Cerebellar nuclear complex (tissue), 1 donor: Measurements from ENCODE around the gene LONRF2.
"Not testable (repeated sequence)": the region's sequence is repeated elsewhere in the genome, so short reads cannot be mapped to it uniquely, and the experiment has no call there.

ENCODE experiments used
- DNase-seq, 2 experiments: peaks; one replicate each; lab custom pipeline; 2025; lab: John Stamatoyannopoulos, UW

LONRF2 gene

DNA sequence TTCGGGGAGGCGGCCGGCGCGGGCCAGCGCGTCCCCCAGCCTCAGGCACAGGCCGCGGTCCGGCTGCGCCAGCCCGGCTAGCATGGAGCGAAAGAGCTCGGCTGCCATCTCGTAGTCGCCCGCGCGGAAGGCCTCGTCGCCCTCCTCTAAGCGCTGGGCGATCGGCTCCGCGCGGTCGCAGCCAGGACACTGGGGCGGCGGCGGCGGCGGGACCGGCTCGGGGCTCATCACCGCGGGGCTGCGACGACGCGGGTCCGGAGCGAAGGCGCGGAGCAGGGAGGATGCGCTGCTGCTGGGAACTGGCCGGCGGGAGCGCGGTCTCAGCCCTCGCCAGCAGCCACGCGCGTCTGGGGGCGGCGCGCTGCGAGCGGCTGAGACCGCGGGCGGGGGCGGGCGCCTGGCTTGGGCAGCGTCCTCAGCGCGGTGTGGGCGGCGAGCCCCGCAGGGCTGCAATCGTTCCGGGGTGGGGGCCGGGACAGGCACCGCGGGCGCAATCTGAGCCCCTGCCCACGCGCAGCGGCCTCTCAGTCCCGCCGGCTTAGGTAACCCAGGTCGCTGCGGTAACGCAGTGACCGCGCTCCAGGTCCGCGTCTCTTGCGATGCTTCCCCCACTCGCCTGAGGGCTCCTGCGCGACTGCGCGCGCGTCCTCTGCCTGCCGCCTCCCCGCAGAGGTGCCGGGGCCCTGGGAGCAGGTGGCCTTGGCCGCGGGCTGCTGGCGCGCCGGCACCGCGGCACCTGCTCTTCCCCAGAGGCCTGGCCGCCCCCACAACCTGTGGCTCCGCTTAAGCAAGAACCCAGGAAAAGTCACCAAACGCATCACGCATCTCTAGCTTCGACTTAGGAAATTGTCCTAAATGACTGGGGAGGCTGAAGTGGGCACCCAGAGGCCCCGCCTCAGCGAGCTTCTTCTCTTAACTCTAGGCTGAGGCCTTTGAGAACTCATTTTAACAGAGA lies at the start of gene LONRF2:
Gene LONRF2 (minus strand): TSS at position 636 of the 955 bp plus-strand sequence. CDS start 408 bp downstream, at position 228.
- DNase-seq, result no peak

DNA sequence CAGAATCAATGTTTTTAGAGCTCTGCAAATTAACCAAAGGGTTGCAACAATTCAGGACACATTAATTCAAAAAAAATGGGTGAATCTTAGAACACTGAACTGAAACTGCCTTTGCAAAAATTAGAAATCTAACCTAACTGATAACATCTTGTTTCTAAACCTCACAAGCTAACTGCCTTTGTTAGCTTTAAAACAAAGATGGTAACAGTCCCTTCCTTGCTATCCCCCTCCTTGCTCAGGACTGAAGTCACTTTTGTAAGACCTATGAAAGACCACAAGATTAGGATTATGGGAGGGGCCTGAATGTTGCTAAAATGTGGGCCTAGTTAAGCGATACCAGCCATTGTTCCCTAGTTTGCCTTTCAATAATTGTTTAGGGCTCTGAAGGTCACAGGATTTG lies 44.9 kb upstream of the LONRF2 start:
- DNase-seq, result no peak

DNA sequence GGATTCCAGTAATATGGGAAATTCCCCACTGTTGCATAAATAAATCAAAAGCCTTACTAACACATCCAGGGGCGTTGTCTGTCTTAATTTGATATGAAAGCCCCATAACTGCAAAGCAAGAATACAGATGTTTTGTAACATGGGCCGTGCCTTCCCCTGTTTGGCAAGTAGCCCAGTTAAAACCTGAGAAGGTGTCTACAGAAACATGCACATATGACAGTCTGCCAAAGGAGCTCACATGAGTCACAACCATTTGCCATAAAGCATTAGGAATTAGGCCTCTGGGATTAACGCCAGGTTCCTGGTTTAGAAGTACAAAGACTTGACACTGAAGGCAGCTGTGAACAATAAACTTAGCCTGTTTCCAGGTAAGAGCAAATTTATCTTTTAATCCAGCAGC lies 43.1 kb upstream of the LONRF2 start:
- DNase-seq, result no peak

DNA sequence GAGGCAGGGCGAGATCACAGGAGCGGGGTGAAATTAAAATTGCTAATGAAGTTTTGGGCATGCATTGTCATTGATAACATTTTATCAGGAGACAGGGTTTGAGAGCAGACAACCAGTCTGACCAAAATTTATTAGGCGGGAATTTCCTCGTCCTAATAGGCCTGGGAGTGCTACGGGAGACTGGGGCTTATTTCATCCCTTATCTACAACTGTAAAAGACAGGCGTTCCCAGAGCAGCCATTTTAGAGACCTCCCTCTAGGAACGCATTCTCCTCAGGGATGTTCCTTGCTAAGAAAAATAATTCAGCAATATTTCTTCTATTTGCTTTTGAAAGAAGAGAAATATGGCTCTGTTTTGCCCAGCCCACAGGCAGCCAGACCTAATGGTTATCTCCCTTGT lies 40.0 kb upstream of the LONRF2 start:
- DNase-seq, result not testable (repeated sequence)

DNA sequence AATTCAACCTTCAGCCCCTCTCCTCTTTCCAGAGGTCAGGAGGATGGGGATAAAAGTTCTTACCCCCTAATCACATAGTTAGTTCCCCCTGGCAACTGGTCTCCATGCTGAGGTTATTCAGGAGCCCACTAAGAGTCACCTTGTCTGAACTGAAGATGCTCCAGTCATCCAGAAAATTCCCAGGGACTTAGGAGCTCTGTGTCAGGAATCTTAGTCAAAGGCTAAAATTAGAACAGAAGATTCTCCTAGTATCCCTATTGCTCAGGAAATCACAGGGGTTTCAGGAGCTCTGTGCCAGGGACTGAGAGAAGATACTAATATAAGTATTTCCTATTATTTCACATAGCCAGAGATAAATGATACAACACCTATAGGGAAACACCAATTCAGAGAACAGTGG lies 37.3 kb upstream of the LONRF2 start:
- no peak for DNase-seq

DNA sequence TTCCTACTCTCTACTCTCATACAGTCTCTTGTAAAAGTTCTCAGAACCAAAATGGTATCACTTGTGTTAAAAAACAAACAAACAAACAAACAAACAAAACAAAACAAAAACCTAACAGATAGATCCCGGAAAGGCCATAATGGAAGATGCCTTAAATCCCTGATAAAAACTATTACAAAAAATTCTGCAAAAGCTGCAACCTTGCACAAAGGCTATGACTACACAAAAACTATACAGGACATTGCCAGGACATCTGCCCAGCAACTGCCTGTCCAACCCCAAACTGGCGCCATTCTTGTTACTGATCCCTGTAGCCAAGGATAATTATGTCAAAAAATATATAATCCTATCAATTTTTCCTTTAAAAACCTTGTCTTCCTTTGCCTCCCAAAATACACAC lies 36.3 kb upstream of the LONRF2 start:
- no peak for DNase-seq

DNA sequence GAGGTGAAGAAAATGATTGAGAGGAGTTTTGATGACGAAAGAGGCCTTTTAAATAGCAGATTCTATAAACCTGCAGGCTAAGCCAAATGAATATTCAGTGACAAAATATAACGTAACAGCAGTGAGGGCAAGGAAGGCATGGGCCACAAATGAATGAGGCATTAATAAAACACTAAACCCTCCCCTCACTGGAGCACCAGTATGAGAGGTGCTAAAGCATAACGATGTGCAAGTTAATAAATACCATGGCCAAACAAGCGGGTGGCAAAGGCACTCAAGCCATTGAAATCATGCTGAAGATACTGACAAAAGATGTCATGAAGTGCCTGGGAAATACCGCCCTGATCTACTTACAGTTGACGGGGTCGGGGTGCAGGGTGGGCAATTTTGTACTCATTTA lies 30.2 kb upstream of the LONRF2 start:
- no peak for DNase-seq

DNA sequence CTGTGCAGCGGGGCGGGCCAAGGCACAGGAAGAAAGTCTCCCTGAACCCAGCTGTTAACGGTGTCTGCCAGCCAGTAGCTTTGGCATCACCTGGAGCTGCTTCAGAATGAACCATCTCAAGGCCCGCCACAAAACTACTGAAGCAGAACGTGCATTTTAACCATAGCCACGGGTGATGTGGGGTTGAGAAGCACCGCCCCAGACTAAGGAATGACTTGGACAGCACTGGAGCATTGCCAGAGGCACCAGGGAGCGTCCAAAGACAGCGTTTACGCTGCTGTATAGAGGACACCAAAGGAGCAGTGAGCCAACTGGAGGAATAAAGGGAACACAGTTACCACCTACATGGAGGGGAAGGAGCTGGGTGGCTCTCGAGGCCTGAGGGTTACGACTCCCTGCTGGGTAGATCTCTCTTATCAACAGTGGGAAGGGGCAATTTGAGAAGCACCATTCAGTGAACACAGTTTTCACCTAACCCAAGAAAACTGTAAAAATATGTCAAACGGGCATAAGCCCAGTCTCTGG lies 28.4 kb upstream of the LONRF2 start:
- DNase-seq, result no peak

DNA sequence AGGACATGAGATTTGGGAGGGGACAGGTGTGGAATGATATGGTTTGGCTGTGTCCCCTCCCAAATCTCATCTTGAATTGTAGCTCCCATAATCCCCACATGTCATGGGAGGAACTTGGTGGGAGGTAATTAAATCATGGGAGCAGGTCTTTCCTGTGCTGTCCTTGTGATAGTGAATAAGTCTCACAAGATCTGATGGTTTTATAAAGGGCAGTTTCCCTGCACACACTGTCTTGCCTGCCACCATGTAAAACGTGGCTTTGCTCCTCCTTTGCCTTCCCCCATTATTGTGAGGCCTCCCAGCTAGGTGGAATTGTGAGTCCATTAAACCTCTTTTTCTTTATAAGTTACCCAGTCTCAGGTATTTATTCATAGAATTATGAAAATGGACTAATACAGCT lies 22.8 kb upstream of the LONRF2 start:
- not testable (repeated sequence) for DNase-seq

DNA sequence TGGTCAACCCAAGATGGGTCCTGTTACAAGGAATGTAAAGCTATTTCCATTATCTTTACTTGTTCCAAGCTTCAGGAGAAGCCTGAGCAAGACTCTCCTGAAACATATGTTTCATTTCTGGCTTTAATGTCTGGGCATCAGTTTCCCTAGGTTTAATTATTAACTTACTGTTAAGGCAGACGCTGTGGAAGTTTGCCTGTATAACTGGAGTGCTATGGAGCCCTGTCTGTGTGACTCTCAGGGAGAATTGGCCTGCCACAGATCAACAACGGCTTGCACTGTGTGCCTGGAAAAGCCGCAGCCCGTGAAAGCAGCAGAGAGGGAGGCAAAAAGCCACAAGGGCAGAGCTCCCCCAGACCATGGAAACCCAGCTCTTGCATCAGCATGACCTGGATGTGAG lies 22.1 kb upstream of the LONRF2 start:
- no peak for DNase-seq

DNA sequence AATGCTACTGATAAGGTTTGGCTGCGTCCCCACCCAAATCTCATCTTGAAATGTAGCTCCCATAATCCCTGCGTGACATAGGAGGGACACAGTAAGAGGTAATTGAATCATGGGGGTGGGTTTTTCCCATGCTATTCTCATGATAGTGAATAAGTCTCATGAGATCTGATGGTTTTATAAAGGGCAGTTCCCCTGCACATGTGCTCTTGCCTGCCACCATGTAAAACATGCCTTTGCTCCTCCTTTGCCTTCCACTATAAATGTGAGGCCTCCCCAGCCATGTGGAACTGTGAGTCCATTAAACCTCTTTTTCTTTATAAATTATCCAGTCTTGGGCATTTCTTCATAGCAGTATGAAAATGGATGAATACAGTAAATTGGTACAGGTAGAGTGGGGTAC lies 20.2 kb upstream of the LONRF2 start:
- not testable (repeated sequence) for DNase-seq

DNA sequence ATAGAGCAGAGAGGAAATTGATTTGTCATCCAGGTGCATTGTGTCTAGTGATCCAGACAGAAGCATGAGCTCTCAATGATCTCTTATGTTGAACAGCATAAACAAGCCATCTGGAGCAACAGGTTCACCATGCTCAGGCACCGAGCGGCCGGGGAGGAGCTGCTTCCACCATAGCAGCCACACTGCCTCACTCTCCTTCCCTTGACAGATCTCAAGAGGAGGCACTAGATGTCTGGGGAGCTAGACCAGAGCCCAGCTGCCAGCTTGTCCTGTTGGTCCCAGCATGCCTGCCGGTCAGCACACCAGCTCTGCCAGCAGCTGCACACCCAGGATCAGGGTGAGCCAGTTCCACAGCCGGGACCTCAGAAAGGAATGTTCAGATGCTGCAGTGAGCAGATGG lies 17.5 kb upstream of the LONRF2 start:
- no peak for DNase-seq

DNA sequence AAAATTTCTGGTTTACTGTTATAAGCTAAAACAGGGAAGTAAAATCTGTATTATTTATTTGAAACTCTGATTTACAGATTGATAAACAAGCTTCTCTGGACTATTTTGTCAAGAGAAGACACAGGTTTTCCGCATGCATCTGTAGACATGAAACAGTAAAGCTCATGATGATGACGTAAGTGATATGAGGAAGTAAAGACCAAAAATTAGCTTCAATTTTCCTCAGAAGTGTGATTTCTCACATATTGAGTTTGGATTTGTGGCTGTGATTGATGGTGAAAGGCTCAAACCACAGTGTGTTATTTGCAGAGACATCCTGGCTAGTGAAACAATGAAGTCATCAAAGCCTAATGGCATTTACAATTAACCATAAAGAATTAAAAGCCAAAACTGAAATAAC lies 12.6 kb upstream of the LONRF2 start:
- no peak for DNase-seq

DNA sequence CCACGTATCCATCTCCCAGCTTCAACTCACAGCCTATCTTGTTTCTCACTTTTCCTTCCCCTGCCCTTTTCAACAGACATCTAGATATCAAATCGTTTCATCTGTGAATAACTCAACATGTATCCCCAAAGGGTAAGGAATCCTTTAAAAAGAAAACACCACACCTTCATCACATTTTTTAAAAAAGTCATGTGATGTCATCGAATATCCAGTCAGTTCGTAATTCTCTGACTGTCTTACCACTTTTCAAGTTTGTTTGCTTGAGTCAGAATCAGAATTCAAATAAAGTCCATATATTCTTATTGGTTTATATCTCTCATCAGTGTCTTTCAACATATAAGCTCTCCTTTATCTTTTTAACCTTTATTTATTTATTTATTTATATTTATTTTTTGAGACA lies 5.4 kb upstream of the LONRF2 start:
- DNase-seq, result no peak

DNA sequence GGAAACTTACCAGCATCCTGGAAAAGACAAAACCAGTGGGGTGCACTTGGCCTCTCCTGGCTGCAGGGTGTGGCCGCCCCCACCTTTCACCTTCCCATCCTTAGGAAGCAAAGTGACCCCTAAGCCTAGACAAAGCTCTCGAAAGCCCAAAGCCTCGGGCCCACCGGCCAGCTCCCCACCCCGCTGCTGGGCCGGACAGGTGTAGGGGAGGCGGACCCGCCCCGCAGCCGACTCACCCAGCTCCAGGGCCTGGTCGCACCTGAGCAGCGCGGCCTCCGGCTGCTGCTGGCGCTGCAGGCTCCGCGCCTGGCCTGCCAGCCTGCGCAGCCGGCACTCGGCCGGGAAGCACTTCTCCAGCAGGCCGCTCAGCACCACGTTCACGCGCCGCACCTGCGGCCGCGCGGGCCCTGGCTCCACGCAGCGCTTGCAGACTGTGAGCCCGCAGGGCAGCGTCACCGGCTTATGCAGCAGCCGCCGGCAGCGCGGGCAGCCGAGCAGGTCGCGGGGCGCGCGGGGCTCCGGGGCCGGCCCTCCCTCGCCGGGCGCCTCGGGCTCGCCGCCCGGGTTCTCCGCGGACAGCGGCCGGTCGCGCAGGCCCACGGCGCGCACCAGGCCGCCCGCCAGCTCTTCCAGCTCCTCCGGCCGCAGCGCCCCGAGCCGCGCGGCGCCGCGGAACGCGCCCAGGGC lies 979 bp downstream of the LONRF2 start:
- no peak for DNase-seq

DNA sequence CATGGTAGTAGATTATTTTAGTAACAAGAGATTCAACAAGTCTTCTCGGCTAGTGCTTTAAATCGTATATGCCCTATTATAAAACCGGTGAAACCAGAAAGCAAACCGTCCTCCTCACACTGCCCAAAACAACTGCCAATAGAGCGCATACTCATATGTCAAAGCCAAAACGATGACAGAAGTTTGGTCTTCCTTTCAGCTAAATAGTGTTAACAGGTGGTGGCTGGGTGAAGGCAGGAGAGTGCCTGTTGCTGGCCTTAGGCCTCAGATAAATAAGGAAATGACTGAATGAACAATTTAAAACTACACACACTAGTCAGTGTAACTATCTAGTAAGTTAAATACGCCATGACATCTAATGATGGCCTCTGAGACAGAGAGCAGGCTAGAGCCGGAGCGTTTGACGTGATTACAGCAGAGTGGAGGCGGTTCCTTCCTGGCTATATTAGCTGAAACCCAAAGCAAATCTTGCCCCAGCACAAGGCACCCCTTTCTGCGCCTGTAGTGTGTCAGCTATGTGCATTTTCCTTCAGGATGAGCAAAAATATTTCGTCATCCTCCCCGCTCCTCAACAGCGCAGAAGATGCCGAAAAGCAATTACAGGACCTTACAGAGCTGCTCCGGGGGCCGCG lies 1.6 kb downstream of the LONRF2 start:
- no peak for DNase-seq

DNA sequence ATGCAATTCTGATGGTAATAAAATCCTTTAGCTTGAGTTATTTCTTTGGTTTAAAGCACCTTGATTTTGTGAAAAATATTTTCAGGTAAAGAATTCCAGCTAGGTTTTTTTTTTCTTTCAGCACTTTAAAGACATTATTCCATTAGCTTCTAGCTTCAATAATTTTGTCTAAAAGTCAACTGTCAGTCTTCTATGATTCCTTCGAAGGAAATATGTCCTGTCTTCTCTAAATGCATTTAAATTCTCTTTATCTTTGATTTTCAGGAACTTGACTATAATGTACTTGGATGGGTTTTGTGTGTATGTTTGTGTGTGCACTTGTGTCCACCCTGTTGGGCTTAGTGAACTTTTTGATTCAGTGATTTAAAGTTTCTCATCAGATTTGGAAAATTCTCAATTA lies 4.7 kb downstream of the LONRF2 start:
- DNase-seq, result no peak

DNA sequence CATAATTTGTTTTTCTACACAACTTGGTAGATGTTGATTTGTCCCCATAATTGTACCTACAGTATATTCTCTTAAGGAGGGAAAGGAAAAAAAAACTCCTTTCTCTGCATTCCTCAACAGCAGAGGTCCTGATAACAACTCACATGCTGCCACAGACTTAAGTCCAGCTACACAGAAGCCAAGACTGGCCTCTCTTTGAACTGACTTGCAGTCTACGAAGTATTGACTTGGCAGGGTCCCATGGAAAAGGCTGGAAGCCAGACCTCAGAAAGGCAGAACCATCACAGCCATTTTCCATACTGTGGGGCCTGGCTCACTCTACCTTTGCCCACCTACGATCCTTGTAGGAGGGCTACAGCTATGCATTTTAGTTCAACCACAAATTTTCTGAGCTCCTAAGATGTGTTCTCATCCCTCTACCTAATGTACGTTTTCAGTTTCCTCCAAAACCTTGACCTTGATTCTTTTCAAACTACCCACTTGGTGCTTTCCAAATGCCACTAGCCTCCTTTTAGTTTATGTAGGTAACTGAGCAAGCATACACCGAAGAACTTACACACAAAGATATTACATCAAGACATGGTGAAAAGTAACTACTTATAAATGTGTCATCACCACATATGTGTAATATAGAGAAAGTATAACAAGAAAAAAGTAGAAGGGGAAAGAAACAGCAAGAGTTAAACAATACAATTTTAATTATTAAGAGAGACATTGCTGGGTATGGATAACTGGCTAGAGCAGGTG lies 12.2 kb downstream of the LONRF2 start:
- no peak for DNase-seq

DNA sequence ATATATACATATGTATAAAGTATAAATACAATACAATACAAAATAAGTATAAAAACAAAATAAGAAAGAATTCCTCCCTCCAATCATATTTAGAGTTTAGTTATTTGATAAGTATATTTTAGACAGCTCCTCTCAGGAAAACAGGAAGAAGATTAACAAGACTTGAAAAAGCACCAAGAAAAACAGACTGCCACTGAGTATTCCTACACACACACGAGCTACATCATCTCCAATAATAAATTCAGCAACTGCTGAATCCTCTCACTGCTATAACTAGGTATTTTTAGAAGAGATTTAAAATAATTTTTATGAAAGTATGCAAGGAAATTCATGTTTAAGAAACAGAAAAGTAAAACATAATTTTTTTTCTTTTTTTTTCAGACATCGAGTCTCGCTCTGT lies 13.0 kb downstream of the LONRF2 start:
- DNase-seq, result no peak

DNA sequence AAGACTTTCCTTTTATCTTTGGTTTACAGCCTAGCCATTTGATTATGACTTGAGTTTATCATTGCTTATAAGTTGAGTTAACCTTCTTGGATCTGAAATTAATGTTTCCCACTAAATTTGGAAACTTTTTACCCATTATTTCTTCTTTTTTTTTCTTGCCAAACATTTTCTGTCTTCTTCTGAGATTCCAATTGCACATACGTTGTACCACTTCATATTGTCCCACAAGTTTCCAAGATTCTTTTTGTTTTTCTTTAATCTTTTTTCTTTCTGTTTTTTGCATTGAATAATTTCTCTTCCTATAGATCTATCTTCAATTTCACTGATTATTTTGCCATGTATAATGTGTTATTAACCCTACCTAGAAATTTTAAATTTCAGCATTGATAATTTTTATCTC lies 18.6 kb downstream of the LONRF2 start:
- DNase-seq, result no peak

DNA sequence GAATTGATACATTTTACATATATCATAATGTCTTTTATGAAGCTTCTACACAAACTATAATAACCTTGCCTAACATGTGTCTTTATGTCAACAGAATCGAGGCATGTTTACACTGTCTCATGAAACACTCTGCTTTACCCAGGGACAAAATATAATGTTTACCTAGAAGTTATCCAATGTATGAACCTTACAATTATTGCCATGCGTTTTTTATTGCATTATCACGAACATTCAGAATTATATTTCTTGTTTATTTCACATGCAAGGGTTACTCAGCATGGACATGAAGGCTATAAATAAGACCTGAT lies 19.8 kb downstream of the LONRF2 start:
- no peak for DNase-seq
